ENCODE measurements around the gene MEIS3. TPM values are rescaled to one million over a fixed set of nuclear protein-coding genes. Genes with fewer than 3 reads are reported as not detected.
A peak's percentile ranks its signal among the peaks of the same experiment; 100 is the strongest.

Gene MEIS3
- total and polyA plus RNA-seq, 9 of the 15 experiments (the other 6 are each of a cell fraction or from before 2014, with no cell fraction given), result 0.06 to 0.80 (median 0.25) TPM; not detected in 1

GRCh38 chr19:47380559-47380958 lies 38.8 kb downstream of the MEIS3 start (continued):
- no peak for TF ChIP-seq AFF1 (IDR thresholded peaks at IDR 0.05; ENCODE audit: low read depth in 1 of 2, partially characterized antibody in 2 of 2)
- TF ChIP-seq IRF2 (CRISPR knock-in tag; IDR thresholded peaks at IDR 0.05), result no peak
- no peak for TF ChIP-seq CSDE1 (IDR thresholded peaks at IDR 0.05)
- TF ChIP-seq ZKSCAN8 (CRISPR knock-in tag; IDR thresholded peaks at IDR 0.05), result no peak

GRCh38 chr19:47379381-47379938 lies 39.9 kb downstream of the MEIS3 start:
- BruUV-seq (replicated peaks), result no TSS peak
- ATAC-seq (no peak), DNase-seq (ENCODE audit: extremely low read depth in 1 of 4, low spot score in 3 of 4) (no peak), FAIRE-seq (no peak)
- no peaks in the 10 kb centered on the region for H3K9me1 ChIP-seq (ENCODE audit: control insufficient read depth, insufficient read depth, low read length)
- CTCF ChIA-PET (ENCODE audit: low intra/inter-chr PET ratio), result no interaction called here
- H4K20me1 ChIP-seq (replicated peaks; ENCODE audit: control insufficient read depth, insufficient read depth, low read length), result peaks cover 5% of the 10 kb centered on the region; the same call in 1 of the 2 replicates
- peaks cover 78% of the 10 kb centered on the region; the same call in 2 of the 3 replicates for H3K36me3 ChIP-seq (ENCODE audit: control insufficient read depth, insufficient read depth, low read length)
- POLR2A ChIA-PET, result interaction anchor here (1.0 kb wide), 1 partner anchor 8 kb away, joined by 5 read pairs; no protein-coding TSS in a partner anchor
- peak overlapping the region in 1 of 2 experiments; percentile 52; a peak in 1 of 4 replicates for H3K9ac ChIP-seq (ENCODE audit: insufficient read depth in 1 of 2, low read depth in 2 of 2, low read length in 2 of 2)
- H3K4me3 ChIP-seq, result no peak overlapping the region
- no peak overlapping the region for H2AFZ ChIP-seq (ENCODE audit: low read depth, low read length)
- no peak overlapping the region for H3K27ac ChIP-seq (ENCODE audit: extremely low read depth, low read depth, low read length)
- 93% methylated on average over 21 of the region's 23 CpGs for WGBS (ENCODE audit: insufficient coverage, low coverage, missing lambda C conversion rate)
- intact Hi-C loops (cut with micrococcal nuclease), result no loop called here
- no peaks in the 10 kb centered on the region for H3K9me3 ChIP-seq (replicated peaks; ENCODE audit: control insufficient read depth, insufficient read depth, low read depth, low read length)
- no peaks in the 10 kb centered on the region for H3K79me2 ChIP-seq (ENCODE audit: control insufficient read depth, insufficient read depth, low read length)
- no peaks in the 10 kb centered on the region for H3K27me3 ChIP-seq (ENCODE audit: control insufficient read depth in 2 of 2, insufficient read depth in 2 of 2, low read length in 2 of 2)
- H3K4me1 ChIP-seq (replicated peaks in 1 of 2; ENCODE audit: control insufficient read depth in 2 of 2, insufficient read depth in 2 of 2, low read length in 2 of 2), result peaks cover 7 to 32% of the 10 kb centered on the region in 2 experiments; a peak in 4 of 5 replicates
- no peak overlapping the region for H3K4me2 ChIP-seq (ENCODE audit: insufficient read depth, low read length)
- in situ Hi-C loops (cut with MboI), result no loop called here
- TF ChIP-seq CXXC5 (CRISPR knock-in tag; IDR thresholded peaks at IDR 0.05), result no peak
- TF ChIP-seq ZNF592 (IDR thresholded peaks at IDR 0.05), result no peak
- no peak for TF ChIP-seq LARP7 (IDR thresholded peaks at IDR 0.05)
- TF ChIP-seq SMAD4 (CRISPR knock-in tag; conservative IDR thresholded peaks at IDR 0.05), result no peak
- peak; percentile 53; the same call in 1 of the 2 replicates for TF ChIP-seq ZBTB33 (CRISPR knock-in tag; IDR thresholded peaks at IDR 0.05)
- no peak for TF ChIP-seq RUNX1 (IDR thresholded peaks at IDR 0.05; ENCODE audit: low read depth)
